ENCODE measurements around the gene ZKSCAN7.
"Not testable (repeated sequence)": the region's sequence is repeated elsewhere in the genome, so short reads cannot be mapped to it uniquely, and the experiment has no call there.

ZKSCAN7 gene
- total RNA-seq, result 2.8 reads per million, percentile 9 among the genes with 10 or more reads in this experiment

GRCh38 chr3:44554626-44555592, at the start of gene ZKSCAN7:
Gene ZKSCAN7, plus strand, starts transcription at chr3:44555193. Its CDS starts 1,855 bp downstream, at chr3:44557048.
- peak; percentile 8 for DNase-seq

- DNase-seq, result no peak
These were observed 48.4 kb upstream of the ZKSCAN7 start for GRCh38 chr3:44506556-44506955.

GRCh38 chr3:44506961-44507360, 48.0 kb upstream of the ZKSCAN7 start:
- DNase-seq, result no peak

- DNase-seq, result no peak
These were observed 45.5 kb upstream of the ZKSCAN7 start for GRCh38 chr3:44509393-44509921.

GRCh38 chr3:44510000-44510368, 45.0 kb upstream of the ZKSCAN7 start:
- DNase-seq, result no peak

GRCh38 chr3:44511238-44511566, 43.8 kb upstream of the ZKSCAN7 start:
- no peak for DNase-seq

- DNase-seq, result no peak
These were observed 41.5 kb upstream of the ZKSCAN7 start for GRCh38 chr3:44513513-44513912.

- no peak for DNase-seq
These were observed 38.8 kb upstream of the ZKSCAN7 start for GRCh38 chr3:44516230-44516629.

- no peak for DNase-seq
These were observed 36.2 kb upstream of the ZKSCAN7 start for GRCh38 chr3:44518782-44519156.

- no peak for DNase-seq
These were observed 33.3 kb upstream of the ZKSCAN7 start for GRCh38 chr3:44521721-44522120.

- DNase-seq, result no peak
These were observed 32.5 kb upstream of the ZKSCAN7 start for GRCh38 chr3:44522494-44522933.

- DNase-seq, result no peak
These were observed 29.9 kb upstream of the ZKSCAN7 start for GRCh38 chr3:44525060-44525459.

GRCh38 chr3:44529927-44530326, 25.1 kb upstream of the ZKSCAN7 start:
- no peak for DNase-seq

GRCh38 chr3:44530911-44531310, 24.1 kb upstream of the ZKSCAN7 start:
- DNase-seq, result no peak

- not testable (repeated sequence) for DNase-seq
These were observed 20.3 kb upstream of the ZKSCAN7 start for GRCh38 chr3:44534659-44535058.

GRCh38 chr3:44535364-44535763, 19.6 kb upstream of the ZKSCAN7 start:
- DNase-seq, result no peak

- not testable (repeated sequence) for DNase-seq
These were observed 10.2 kb upstream of the ZKSCAN7 start for GRCh38 chr3:44544811-44545210.

GRCh38 chr3:44555723-44556122, 730 bp downstream of the ZKSCAN7 start:
- DNase-seq, result no peak

GRCh38 chr3:44557074-44557473, 2.1 kb downstream of the ZKSCAN7 start:
- no peak for DNase-seq

- DNase-seq, result no peak
These were observed 6.1 kb downstream of the ZKSCAN7 start for GRCh38 chr3:44561076-44561475.

GRCh38 chr3:44562147-44562546, 7.2 kb downstream of the ZKSCAN7 start:
- no peak for DNase-seq

GRCh38 chr3:44568561-44568960, 13.6 kb downstream of the ZKSCAN7 start:
- no peak for DNase-seq

GRCh38 chr3:44571024-44571423, 16.0 kb downstream of the ZKSCAN7 start:
- no peak for DNase-seq

GRCh38 chr3:44576613-44577012, 21.6 kb downstream of the ZKSCAN7 start:
- no peak for DNase-seq
